IMR-90 (cell line): Measurements from ENCODE around the gene MS4A6E. TPM values are rescaled to one million over a fixed set of nuclear protein-coding genes. Genes with fewer than 3 reads are reported as not detected.

ENCODE experiments used
- ATAC-seq: fragments of 200-7000 bp; cut with Tn5 transposase; 2 replicates; pipeline ENCODE4 v1.9.1; 2020; ENCODE audit warnings: low read depth, mild to moderate bottlenecking, moderate library complexity
- BruUV-seq: library from RNA; stranded (reverse); fragments of 400-500 nt; replicated peaks from 2 replicates; lab custom pipeline; 2021; lab: Mats Ljungman, UMichigan
- CTCF ChIA-PET: fragments of 300-600 bp; formaldehyde crosslinking; extraction: SDS; loops from one replicate; lab custom pipeline; 2021; ENCODE audit warnings: antibody characterized with exemption; lab: Yijun Ruan, JAX
- POLR2A ChIA-PET: fragments of 300-600 bp; sonication (Branson Sonifier 250); formaldehyde crosslinking; loops from one replicate; lab custom pipeline; 2022; ENCODE audit warnings: antibody characterized with exemption; ENCODE audit not compliant: unreplicated experiment; lab: Charles Lee
- DNase-seq: peaks from one replicate; pipeline ENCODE4 v3.0.0; 2013
- H2AFZ ChIP-seq: replicated peaks from 2 replicates; pipeline ENCODE3; 2013; ENCODE audit warnings: low read length, mild to moderate bottlenecking; ENCODE audit not compliant: poor library complexity
- H2AK5ac ChIP-seq: 2 replicates; pipeline ENCODE4 v1.6.1; 2013; ENCODE audit warnings: low read depth, low read length, inconsistent platforms
- H2AK9ac ChIP-seq: replicated peaks from 2 replicates; pipeline ENCODE3; 2013; ENCODE audit warnings: mild to moderate bottlenecking, low read depth, low read length, moderate library complexity; ENCODE audit not compliant: poor library complexity
- H2BK120ac ChIP-seq: 2 replicates; pipeline ENCODE4 v1.6.1; 2013; ENCODE audit warnings: low read depth, low read length, inconsistent platforms
- H2BK15ac ChIP-seq: 3 replicates; pipeline ENCODE4 v1.6.1; 2013; ENCODE audit warnings: low read depth, low read length, inconsistent platforms
- H2BK20ac ChIP-seq: 2 replicates; pipeline ENCODE4 v1.6.1; 2013; ENCODE audit warnings: low read depth, mild to moderate bottlenecking, inconsistent platforms, low read length, moderate library complexity
- H2BK5ac ChIP-seq: 2 replicates; pipeline ENCODE4 v1.6.1; 2013; ENCODE audit warnings: mild to moderate bottlenecking, low read depth, low read length, inconsistent platforms; ENCODE audit not compliant: poor library complexity, severe bottlenecking
- H3K14ac ChIP-seq: replicated peaks from 2 replicates; pipeline ENCODE4 v1.6.1; 2013; ENCODE audit warnings: low read depth, low read length, inconsistent platforms
- H3K18ac ChIP-seq: 2 replicates; pipeline ENCODE4 v1.6.1; 2013; ENCODE audit warnings: low read depth, low read length, control low read depth
- H3K23ac ChIP-seq: 2 replicates; pipeline ENCODE4 v1.6.1; 2013; ENCODE audit warnings: low read depth, low read length, inconsistent platforms
- H3K27ac ChIP-seq: 2 replicates; pipeline ENCODE4 v1.5.1; 2013; ENCODE audit warnings: mild to moderate bottlenecking, control low read depth, low read length; ENCODE audit not compliant: insufficient read depth
- H3K27me3 ChIP-seq: 2 replicates; pipeline ENCODE4 v1.6.1; 2013; ENCODE audit warnings: low read length; ENCODE audit not compliant: control insufficient read depth, insufficient read depth
- H3K36me3 ChIP-seq: 2 replicates; pipeline ENCODE4 v1.6.1; 2013; ENCODE audit warnings: low read length, mixed read lengths; ENCODE audit not compliant: control insufficient read depth, insufficient read depth
- H3K4ac ChIP-seq: 2 replicates; pipeline ENCODE4 v1.6.1; 2013; ENCODE audit warnings: low read depth, low read length, inconsistent platforms
- H3K4me1 ChIP-seq: 2 replicates; pipeline ENCODE4 v1.6.1; 2013; ENCODE audit warnings: low read length, mixed read lengths; ENCODE audit not compliant: control insufficient read depth, insufficient read depth
- H3K4me2 ChIP-seq: 2 replicates; pipeline ENCODE4 v1.6.1; 2013; ENCODE audit warnings: low read depth, mild to moderate bottlenecking, control low read depth, low read length, moderate library complexity
- H3K4me3 ChIP-seq: 2 replicates; pipeline ENCODE4 v1.5.1; 2013; ENCODE audit warnings: low read depth, mild to moderate bottlenecking, control low read depth, low read length, moderate library complexity; ENCODE audit not compliant: insufficient read depth
- H3K56ac ChIP-seq: 2 replicates; pipeline ENCODE4 v1.6.1; 2013; ENCODE audit warnings: low read length, inconsistent platforms; ENCODE audit not compliant: insufficient read depth; ENCODE audit errors: extremely low read depth
- H3K79me1 ChIP-seq, 2 experiments: 2 replicates each; pipeline ENCODE4 v1.6.1; 2013; ENCODE audit warnings: low read length in 2 of 2, inconsistent platforms in 1 of 2, low read depth in 1 of 2
- H3K9ac ChIP-seq: 2 replicates; pipeline ENCODE4 v1.6.1; 2013; ENCODE audit warnings: low read depth, low read length, control low read depth
- H3K9me1 ChIP-seq: 2 replicates; pipeline ENCODE4 v1.6.1; 2013; ENCODE audit warnings: low read length, inconsistent platforms; ENCODE audit not compliant: insufficient read depth
- H3K9me3 ChIP-seq: 2 replicates; pipeline ENCODE4 v1.6.1; 2013; ENCODE audit warnings: low read length; ENCODE audit not compliant: control insufficient read depth, insufficient read depth
- H4K20me1 ChIP-seq: 2 replicates; pipeline ENCODE4 v1.6.1; 2013; ENCODE audit warnings: low read length, inconsistent platforms; ENCODE audit not compliant: insufficient read depth
- H4K5ac ChIP-seq: 2 replicates; pipeline ENCODE4 v1.6.1; 2013; ENCODE audit warnings: mild to moderate bottlenecking, low read depth, low read length, control low read depth
- H4K8ac ChIP-seq, 2 experiments: 2 replicates each; pipeline ENCODE4 v1.6.1; 2013; ENCODE audit warnings: low read depth in 2 of 2, low read length in 2 of 2, control low read depth in 1 of 2, inconsistent platforms in 1 of 2
- H4K91ac ChIP-seq: 2 replicates; pipeline ENCODE4 v1.6.1; 2013; ENCODE audit warnings: low read depth, low read length, inconsistent platforms; ENCODE audit not compliant: insufficient read depth
- BHLHE40 ChIP-seq: fragments of 150-350 bp; IDR thresholded peaks from 2 replicates; pipeline ENCODE4 v1.6.1; 2016; ENCODE audit warnings: mild to moderate bottlenecking, low read depth, low read length
- CEBPB ChIP-seq: IDR thresholded peaks from 2 replicates; pipeline ENCODE4 v1.6.1; 2012; ENCODE audit warnings: low read depth, low read length, improper control_type of control experiment
- CHD1 ChIP-seq: IDR thresholded peaks from 2 replicates; pipeline ENCODE4 v1.6.1; 2012; ENCODE audit warnings: low read depth, low read length, improper control_type of control experiment
- CTCF ChIP-seq: conservative IDR thresholded peaks from 2 replicates; pipeline ENCODE4 v1.5.1; 2012; ENCODE audit warnings: mild to moderate bottlenecking, low read depth, low read length, improper control_type of control experiment
- FOS ChIP-seq: fragments of 150-350 bp; IDR thresholded peaks from 2 replicates; pipeline ENCODE4 v1.6.1; 2016; ENCODE audit warnings: low read depth, low read length
- MAFK ChIP-seq: IDR thresholded peaks from 2 replicates; pipeline ENCODE4 v1.6.1; 2012; ENCODE audit warnings: low read depth, low read length, improper control_type of control experiment
- MAZ ChIP-seq: IDR thresholded peaks from 2 replicates; pipeline ENCODE4 v1.6.1; 2012; ENCODE audit warnings: low read depth, mild to moderate bottlenecking, low read length, improper control_type of control experiment, moderate library complexity, borderline replicate concordance
- MXI1 ChIP-seq: IDR thresholded peaks from 2 replicates; pipeline ENCODE4 v1.6.1; 2012; ENCODE audit warnings: low read depth, mild to moderate bottlenecking, low read length, moderate library complexity, borderline replicate concordance
- NFE2L2 ChIP-seq: fragments of 150-350 bp; IDR thresholded peaks from 2 replicates; pipeline ENCODE4 v1.6.1; 2016; ENCODE audit warnings: low read depth, mild to moderate bottlenecking, low read length
- POLR2A ChIP-seq: IDR thresholded peaks from 2 replicates; pipeline ENCODE4 v1.6.1; 2012; ENCODE audit warnings: mild to moderate bottlenecking, low read depth, low read length
- RAD21 ChIP-seq: IDR thresholded peaks from 2 replicates; pipeline ENCODE4 v1.6.1; 2012; ENCODE audit warnings: low read length, improper control_type of control experiment
- RCOR1 ChIP-seq: IDR thresholded peaks from 2 replicates; pipeline ENCODE4 v1.6.1; 2012; ENCODE audit warnings: mild to moderate bottlenecking, low read length, improper control_type of control experiment; ENCODE audit not compliant: insufficient replicate concordance
- RFX5 ChIP-seq: IDR thresholded peaks from 2 replicates; pipeline ENCODE4 v1.8.0; 2012; ENCODE audit warnings: low read depth, mild to moderate bottlenecking, low read length, moderate library complexity
- SMC3 ChIP-seq: fragments of 150-350 bp; IDR thresholded peaks from 2 replicates; pipeline ENCODE4 v1.6.1; 2016; ENCODE audit warnings: low read depth, mild to moderate bottlenecking, antibody characterized with exemption, low read length, moderate library complexity
- WGBS, 2 experiments: methylation state at CpG; one replicate each; pipeline versions ENCODE4 v1.1.5 to v1.1.7; 2013; ENCODE audit warnings: missing lambda C conversion rate in 2 of 2; ENCODE audit not compliant: insufficient read length in 1 of 2; ENCODE audit errors: extremely low coverage in 2 of 2; 5-methylcytosine and 5-hydroxymethylcytosine counted together
- dilution Hi-C: fragments of 300-500 bp; cut with HindIII; formaldehyde crosslinking; loops from one replicate; pipeline ENCODE4 v1.14.3; 2018; ENCODE audit warnings: low sequenced_read_pairs; ENCODE audit not compliant: unreplicated experiment
- in situ Hi-C: fragments of 300-500 bp; cut with MboI; formaldehyde crosslinking; loops from 3 replicates; pipeline ENCODE4 v1.14.3; 2019; ENCODE audit warnings: low sequenced_read_pairs, inconsistent platforms, mixed read lengths
- intact Hi-C: fragments of 100-400 bp; cut with micrococcal nuclease; formaldehyde crosslinking; loops from 2 replicates; pipeline ENCODE4 v1.10.0; 2022
- polyA plus RNA-seq, 3 experiments: library from polyadenylated mRNA; depleted of rRNA; stranded (reverse); fragments of >200 nt; gene quantifications; 2 replicates each; pipeline ENCODE4 v1.2.3, GENCODE V29; 2012; ENCODE audit warnings: low replicate concordance in 1 of 3
- total RNA-seq: library from RNA; depleted of rRNA; stranded (reverse); fragments of >200 nt; gene quantifications from 2 replicates; pipeline ENCODE4 v1.2.3, GENCODE V29; 2012
- TF ChIP-seq, protein P1 (sequence below): fragments of 150-350 bp; IDR thresholded peaks from 2 replicates; pipeline ENCODE4 v1.6.1; 2017; ENCODE audit warnings: mild to moderate bottlenecking, antibody characterized with exemption, low read length, low read depth
- TF ChIP-seq, protein P2 (sequence below): fragments of 150-350 bp; IDR thresholded peaks from 2 replicates; pipeline ENCODE4 v1.6.1; 2016; ENCODE audit warnings: low read depth, mild to moderate bottlenecking, low read length, moderate library complexity, borderline replicate concordance

MS4A6E gene
- total and polyA plus RNA-seq, 2 of the 4 experiments (the other 2 are of a cell fraction), result not detected

DNA sequence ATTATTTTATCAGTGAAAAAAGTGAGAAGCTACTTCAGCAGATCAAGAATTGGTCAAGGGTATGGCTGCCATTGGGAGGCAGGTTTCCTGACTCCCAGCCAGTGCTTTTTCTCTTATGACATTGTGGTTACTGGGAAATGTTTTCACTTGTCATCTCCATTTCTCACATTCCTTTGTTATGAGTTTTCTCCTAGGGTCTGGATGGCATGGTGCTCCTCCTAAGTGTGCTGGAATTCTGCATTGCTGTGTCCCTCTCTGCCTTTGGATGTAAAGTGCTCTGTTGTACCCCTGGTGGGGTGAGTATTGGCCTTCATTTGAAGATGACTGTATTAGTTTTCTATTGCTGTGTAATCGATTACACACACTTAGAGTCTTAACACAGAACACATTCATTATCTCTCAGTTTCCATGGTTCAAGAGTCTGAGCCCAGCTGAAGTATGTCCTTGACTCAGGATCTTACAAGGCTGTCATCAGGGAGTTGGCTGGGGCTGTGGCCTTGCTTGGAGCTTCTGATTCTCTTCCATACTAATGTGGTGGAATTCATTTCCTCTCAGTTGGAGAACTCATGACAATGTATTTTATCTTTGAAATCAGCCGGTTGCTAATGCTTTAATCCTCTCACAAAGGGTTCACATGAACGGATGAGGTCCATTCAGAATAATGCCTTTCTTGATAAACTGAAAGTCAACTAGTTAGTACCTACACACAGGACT lies 21.0 kb upstream of the MS4A6E start:
- Histone ChIP-seq H3K27me3 (no peaks in the 10 kb centered on the region), H3K56ac (no peak overlapping the region), H2BK5ac (no peak overlapping the region), H3K4me3 (no peak overlapping the region), H2BK20ac (no peak overlapping the region), H2AFZ (no peak overlapping the region), H2BK15ac (no peak overlapping the region), H3K4me2 (no peak overlapping the region), H3K9me3 (peaks cover 5% of the 10 kb centered on the region; the same call in 1 of the 2 replicates), H4K91ac (no peak overlapping the region), H3K36me3 (no peaks in the 10 kb centered on the region), H3K4me1 (no peaks in the 10 kb centered on the region), H3K23ac (no peak overlapping the region), H4K5ac (no peak overlapping the region), H2AK5ac (no peak overlapping the region), H4K8ac (no peak overlapping the region), H4K20me1 (no peaks in the 10 kb centered on the region), H3K27ac (no peak overlapping the region), H3K79me1 (no peaks in the 10 kb centered on the region), H3K9ac (no peak overlapping the region), H2AK9ac (no peak overlapping the region), H3K18ac (no peak overlapping the region), H2BK120ac (no peak overlapping the region), H3K14ac (no peak overlapping the region), H3K4ac (no peak overlapping the region), H3K9me1 (no peaks in the 10 kb centered on the region)
- intact Hi-C loops, result no loop called here
- ATAC-seq (no peak), DNase-seq (no peak)
- WGBS, 2 experiments, result no CpG with 5 or more reads among the region's 3 CpGs
- CTCF ChIA-PET, result no interaction called here
- dilution Hi-C loops, result no loop called here
- no peak for TF ChIP-seq BHLHE40
- no peak for TF ChIP-seq FOS
- no peak for TF ChIP-seq CTCF
- TF ChIP-seq NFE2L2, result no peak
- TF ChIP-seq, protein P1, sequence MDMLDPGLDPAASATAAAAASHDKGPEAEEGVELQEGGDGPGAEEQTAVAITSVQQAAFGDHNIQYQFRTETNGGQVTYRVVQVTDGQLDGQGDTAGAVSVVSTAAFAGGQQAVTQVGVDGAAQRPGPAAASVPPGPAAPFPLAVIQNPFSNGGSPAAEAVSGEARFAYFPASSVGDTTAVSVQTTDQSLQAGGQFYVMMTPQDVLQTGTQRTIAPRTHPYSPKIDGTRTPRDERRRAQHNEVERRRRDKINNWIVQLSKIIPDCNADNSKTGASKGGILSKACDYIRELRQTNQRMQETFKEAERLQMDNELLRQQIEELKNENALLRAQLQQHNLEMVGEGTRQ, result no peak
- TF ChIP-seq CHD1, result no peak
- no peak for TF ChIP-seq CEBPB
- no peak for TF ChIP-seq MAFK
- no peak for TF ChIP-seq RAD21
- TF ChIP-seq, protein P2, sequence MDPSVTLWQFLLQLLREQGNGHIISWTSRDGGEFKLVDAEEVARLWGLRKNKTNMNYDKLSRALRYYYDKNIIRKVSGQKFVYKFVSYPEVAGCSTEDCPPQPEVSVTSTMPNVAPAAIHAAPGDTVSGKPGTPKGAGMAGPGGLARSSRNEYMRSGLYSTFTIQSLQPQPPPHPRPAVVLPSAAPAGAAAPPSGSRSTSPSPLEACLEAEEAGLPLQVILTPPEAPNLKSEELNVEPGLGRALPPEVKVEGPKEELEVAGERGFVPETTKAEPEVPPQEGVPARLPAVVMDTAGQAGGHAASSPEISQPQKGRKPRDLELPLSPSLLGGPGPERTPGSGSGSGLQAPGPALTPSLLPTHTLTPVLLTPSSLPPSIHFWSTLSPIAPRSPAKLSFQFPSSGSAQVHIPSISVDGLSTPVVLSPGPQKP, result no peak
- no peak for TF ChIP-seq MAZ
- no peak for TF ChIP-seq POLR2A
- TF ChIP-seq MXI1, result no peak
- TF ChIP-seq SMC3, result no peak
- TF ChIP-seq RFX5, result no peak
- TF ChIP-seq RCOR1, result no peak
- in situ Hi-C loops, result no loop called here
- no TSS peak for BruUV-seq
- POLR2A ChIA-PET, result no interaction called here
